HG03378 (cell line): ENCODE results near the gene SLC24A1.

ENCODE experiments used
- ATAC-seq: cut with Tn5 transposase; IDR thresholded peaks from one replicate; pipeline ENCODE4 v1.9.1; 2021; ENCODE audit warnings: mild to moderate bottlenecking, moderate library complexity; ENCODE audit not compliant: unreplicated experiment

The SLC24A1 gene

DNA sequence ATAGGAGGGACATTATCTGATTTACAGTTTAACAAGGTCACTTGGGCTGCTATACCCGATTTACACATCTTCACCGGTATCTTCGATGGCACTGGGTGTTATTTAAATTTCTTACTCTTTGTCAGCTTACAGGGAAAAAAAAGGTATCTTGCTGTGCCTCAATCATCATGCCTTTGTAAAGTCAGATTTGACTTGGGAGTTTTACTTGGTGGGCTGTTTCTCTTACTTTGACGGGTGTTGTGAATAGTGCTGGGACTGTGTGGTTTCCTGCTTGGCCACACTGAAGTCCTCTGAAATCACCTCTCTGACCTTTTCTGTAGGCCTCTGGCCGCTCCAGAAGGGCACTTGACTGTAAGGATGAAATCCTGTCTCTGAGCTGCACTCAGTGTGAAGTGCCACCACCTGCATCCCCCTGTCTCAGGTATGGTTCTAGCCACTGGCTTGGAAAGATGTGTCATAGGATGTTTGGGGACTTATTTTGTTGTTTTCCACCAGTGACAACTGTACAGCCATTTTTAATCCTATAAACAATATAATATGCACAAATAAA, 3.1 kb upstream of the SLC24A1 start:
- no peak for ATAC-seq

DNA sequence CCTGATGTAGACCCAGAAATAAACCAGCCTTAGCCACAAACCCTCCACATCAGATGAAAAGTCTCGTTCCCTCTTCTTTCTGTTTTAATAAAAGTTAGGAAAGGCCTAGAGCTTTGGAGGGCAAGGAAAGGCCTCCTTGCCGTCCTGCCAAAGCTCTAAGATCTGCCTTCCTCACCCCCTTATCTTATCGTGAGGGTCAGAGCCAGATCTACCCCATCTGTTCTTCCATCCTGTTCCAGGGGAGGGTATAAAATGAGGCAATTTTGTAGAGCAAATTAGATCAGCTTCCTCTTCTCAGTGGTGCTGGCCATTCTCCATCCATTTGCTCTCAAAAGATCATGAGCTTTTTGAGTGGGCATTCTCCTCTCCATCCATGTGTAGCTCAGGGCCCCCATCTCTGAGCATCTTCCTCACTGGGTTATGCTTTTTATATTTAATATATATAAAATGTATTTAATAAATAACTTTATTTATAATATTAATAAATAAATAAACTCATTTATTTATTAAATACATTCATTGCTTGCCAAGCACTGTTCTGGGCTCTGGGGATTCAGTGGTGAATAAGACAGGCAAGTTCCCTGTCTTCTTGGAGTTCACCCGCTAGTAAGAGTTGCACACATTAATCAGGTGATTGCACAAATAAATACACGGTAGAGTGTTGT, 2.0 kb upstream of the SLC24A1 start:
- no peak for ATAC-seq

DNA sequence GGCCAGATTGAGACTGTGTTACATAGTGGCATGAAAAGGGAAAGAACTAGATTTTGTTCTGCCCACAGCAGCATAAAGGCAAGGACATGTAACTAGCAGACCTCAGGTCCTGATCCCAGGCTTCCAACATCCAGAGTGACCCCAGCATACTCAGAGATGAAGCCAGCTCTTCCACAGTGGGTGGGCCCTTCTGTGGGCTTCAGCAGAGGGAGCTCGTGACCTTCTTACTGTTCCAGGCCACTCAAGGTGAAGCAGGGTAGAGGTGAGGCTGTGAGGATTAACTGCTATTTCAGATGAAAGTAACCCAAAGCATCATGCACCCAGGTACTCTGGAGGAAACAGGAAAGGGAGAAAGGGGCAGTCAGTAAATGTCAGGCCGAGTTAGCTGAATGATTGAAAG, 905 bp upstream of the SLC24A1 start:
- ATAC-seq = no peak

DNA sequence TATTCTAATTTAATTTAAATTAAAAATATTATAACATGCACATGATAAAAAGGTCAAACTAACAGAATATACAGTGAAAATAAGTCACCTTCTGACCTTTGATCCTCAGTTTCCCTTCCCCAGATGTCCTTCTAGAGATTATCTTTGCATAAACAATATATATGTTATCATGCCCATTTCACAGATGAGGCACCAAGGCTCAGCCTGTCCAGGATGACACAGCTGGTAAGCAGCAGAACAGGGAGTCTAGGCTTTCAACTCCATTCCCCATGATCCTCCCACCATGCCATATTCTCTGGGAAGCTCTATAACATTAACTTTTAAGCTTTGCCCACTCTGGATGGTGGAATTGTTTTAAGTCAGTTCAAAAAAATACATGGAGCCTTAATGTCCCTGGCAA, 1.4 kb downstream of the SLC24A1 start:
- ATAC-seq = no peak

DNA sequence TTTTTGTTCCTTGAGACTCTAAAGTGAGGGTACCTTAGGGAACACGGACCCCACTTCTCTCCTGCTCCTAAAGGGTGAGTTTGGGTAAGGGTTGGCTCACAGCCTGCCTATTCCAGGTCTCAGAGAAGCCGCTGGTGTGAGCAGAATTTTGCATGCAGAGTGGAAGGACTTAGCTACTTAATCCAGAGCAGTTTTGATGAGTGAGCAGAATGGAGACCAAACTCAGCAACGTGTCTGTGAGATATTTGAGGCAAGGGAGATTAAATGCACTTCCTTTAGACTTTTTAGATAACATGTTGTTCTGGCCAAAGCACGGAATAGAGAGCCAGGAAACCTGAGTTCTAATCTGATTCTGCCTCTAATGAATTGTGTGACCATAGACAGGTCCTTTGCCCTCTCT, 5.1 kb downstream of the SLC24A1 start:
- ATAC-seq = no peak

DNA sequence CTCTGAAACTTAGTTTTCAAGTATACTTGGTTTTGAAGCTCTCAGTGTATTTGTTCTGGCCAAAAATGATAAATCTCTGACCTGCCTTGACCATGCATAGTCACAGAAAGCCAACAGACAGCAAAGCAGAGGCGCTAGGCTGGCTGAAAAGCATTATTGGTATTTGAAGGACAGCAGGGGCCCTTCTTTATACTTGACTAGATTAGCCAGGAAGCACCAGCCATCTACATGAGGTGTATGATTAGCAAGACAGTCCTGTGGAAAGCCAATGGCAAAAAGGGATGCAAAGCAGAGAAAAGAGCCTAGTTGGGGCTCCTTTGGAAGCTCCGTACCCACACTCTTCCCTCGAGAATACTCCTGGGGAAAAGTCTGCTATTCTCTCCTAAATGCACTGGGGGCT, 7.8 kb downstream of the SLC24A1 start:
- no peak for ATAC-seq

DNA sequence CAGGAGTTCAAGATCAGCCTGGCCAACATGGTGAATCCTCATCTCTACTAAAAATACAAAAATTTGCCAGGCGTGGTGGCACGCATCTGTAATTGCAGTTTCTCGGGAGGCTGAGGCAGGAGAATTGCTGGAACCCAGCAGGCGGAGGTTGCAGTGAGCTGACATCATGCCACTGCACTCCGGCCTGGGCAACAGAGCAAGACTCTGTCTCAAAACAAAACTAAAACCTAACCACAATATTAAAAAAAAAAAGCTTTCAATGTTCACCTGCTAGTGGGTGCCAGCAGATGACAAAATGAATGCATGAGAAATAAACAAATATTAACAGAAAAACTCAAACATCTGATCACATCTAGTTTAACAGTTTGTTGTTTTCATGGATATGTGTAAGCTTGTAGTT, 9.0 kb downstream of the SLC24A1 start:
- peak; percentile 67 for ATAC-seq

DNA sequence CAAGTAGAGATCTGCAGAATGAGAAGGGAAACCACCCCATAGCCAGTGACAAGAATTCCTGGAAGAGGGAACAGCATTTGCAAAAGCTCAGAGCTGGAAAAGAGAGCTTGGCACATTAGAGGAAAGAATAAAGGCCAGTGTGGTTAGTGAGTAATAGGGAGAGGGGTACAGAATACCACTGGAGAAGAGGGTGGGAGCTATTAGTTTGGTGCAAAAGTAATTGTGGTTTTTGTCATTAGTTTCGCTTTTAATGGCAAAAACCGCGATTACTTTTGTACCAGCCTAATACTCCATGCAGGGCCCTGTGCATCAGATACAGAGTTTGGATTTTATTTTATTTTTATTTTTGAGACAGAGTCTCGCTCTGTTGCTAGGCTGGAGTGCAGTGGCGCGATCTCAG, 9.8 kb downstream of the SLC24A1 start:
- ATAC-seq = no peak

DNA sequence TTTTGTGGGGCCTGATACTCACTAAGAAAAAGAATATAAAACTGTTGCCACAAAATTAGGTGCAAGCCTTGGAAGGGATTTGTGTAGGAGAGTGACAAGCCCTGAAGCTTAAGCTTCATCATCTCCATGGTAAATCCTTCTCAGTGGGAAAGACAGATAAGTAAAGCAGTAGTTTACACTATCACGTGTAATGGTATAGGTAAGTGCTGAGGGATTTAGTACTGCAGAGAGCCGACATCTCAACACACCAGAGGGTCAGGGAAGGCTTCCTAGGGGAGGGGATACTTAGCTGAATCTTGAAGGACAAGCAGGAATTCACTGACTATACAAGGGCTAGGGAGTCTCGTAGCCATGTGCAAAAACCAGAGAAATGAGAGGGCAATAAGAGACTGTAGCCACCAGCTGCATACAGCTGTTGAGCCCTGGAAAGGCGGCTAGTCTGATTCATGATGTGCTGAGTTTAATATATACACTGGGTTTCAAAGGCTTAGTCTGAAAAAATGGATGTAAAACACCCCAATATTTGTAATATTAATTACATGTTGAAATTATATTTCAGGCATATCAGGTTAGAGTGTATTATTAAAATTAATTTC, 11.1 kb downstream of the SLC24A1 start:
- no peak for ATAC-seq

DNA sequence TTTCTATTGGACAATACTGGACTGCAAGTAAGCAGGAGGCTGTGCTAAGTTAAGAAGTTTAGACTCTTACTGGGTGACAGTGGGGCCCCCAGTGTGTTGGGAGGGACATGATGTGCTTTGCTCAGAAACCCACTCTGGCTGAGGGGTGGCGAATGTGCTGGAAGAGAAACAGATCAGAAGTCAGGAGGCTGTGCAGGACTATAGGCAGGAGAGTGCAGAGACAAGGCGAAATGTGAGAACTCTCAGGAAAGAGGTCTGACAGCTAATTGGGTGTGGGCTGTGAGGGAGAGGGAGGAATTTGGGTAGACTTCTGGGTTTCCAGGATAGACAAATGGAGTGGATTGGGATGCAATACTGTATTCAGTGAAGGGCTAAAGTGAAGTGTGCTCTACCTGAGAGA, 12.0 kb downstream of the SLC24A1 start:
- ATAC-seq = no peak

DNA sequence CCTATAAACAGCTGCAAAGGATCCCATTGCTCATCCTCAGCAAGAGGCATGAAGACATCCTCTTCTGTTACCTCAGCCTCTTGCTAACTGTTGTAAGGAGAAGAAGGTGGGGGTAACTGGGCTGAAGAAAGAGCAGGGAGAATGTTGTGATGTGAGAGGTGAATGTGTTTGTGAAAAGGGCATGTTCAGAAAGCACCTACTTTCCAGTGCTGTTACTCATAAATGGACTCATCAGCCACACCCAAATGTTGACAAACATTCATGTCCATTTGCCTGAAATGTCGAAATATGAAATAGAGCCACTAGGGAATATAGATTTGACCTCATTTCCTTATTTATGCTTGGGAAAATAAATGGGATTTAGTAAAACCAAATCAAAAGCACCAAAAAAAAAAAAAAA, 12.6 kb downstream of the SLC24A1 start:
- no peak for ATAC-seq

DNA sequence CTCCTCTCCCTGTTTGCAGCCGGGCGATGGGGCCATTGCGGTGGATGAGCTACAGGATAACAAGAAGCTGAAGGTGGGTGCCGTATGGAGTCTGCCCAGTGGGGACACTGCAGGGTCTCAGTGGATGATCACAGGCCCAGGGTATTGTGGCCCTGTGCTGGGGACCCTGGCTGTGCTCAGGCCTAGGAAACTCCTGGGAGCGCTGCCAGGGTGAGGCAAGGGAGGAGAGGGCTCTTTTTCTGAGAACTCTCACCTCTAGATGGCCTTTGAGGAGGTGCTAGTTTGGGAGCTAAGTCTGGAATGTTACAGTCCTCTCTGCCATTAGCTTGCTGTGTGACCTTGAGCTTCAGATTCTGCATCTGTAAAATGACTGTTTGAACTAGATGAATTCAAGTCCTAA, 16.4 kb downstream of the SLC24A1 start:
- ATAC-seq = no peak

DNA sequence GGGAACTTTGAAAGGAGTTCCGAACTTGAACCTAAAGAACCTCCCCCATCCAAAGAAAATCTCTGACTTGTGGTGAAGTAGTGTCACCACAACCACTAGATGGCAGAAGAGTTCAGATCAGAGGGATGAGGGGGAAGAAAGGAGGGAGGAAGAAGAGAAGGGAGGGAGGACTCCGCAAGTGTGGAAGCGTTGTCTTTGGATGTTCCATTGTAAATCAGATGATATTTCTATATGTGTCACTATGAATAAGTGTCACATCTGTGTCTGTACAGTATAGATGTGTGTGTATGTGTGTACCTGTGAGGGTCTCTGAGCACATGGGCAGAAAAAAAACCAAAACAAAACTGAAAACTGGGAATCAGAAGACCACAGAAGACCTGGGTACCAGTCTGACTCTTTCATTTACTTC, 16.9 kb downstream of the SLC24A1 start:
- no peak for ATAC-seq

DNA sequence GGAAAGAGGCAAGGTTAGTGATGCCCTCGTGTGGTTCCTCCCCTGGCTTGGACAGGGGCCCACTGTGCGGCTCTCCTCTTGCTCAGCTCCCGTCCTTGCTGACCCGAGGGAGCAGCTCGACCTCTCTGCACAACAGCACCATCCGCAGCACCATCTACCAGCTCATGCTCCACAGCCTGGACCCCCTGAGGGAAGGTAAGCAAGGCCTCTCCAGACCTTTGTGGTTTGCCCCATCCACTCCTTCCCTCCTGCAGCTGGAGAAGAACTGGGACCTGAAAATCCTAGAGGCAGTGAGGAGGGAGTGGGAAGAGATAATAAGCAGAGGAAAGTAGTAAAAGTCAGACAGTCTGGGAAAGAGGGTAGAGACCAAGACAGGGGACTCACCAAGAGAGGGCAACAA, 17.8 kb downstream of the SLC24A1 start:
- no peak for ATAC-seq

DNA sequence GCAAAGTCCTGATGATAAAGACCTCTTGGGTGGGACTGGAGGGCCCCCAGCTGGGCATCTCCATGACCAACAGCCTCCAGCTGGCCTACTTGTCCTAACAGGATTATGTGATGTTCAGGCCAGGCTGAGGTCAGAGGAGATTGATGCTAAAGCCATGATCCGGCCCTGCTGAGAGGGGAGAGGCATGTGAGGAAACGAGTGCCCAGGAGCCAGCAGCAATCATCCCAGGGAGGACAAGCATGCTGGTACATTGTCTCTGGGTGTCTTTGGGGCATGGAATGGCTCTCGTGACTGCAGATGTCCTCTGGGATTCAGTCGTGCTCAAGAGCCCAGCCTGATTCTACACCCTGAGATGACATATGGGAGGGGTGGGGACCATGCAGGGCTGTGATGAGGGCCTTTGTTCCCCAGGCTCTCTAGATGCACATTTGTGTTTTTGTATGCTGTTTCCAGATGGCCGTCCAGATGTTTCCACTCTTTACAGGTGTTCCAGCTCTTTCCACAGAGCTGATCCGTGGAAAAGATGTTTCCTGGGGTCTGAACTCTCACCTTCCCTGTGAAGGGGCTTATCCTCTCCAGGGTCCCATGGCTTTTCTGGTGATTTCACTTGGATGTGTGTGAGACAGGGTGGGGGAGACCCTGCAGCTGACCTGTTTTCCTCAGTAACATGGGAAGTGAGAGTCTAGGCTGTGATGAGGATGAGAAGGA, 20.2 kb downstream of the SLC24A1 start:
- ATAC-seq = no peak

DNA sequence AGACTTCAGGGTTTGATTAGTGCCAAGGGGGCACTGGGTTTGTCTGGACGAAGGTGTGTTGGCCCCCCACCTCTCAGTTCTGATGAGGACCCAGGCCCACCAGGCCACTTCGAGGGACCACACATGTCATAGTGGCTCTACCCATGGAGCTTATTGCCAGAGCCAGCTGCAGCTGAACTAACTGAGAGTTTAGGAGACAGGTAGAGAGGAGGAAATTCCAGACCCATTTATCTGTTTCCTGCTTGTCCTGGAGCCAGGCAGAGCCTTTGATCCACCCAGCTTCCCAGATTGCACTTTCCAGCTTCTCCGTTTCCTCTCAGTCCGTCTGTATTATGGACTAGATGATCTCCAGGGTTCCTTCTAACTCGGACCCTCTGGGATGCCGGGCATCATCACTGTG, 20.9 kb downstream of the SLC24A1 start:
- ATAC-seq = no peak

DNA sequence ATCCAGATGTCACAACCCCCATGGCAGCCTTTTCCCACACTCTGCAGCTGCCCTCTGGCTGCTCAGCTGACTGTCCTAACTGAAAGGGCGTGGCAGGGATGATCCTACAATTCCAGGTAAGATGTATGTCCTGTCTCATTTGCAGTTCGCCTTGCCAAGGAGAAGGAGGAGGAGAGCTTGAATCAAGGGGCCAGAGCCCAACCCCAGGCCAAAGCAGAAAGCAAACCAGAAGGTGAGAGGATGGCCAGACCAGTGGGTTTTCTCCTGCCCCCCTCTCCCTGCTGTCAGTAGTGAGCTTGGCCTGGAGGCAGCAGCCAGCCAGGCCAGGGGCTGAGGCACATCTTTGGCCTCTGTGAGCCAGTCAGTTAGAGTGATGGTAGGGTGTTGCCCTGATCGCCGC, 22.5 kb downstream of the SLC24A1 start:
- ATAC-seq = no peak

DNA sequence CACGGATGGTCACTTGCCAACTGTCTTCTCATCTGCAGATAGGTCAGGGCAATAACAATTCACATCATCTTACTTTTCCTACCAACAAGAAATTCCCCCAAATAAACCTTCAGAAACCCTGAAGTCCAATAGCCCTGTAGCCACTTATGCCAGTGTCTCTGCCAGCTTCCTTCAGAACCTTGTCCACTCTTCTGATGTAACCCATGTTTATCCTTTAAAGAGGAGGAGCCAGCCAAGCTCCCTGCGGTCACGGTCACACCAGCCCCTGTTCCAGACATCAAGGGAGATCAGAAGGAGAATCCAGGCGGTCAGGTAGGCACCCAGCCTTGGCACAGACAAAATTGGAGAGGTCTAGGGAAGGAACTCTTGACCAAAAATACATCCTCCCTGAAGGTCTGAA, 23.7 kb downstream of the SLC24A1 start:
- no peak for ATAC-seq

DNA sequence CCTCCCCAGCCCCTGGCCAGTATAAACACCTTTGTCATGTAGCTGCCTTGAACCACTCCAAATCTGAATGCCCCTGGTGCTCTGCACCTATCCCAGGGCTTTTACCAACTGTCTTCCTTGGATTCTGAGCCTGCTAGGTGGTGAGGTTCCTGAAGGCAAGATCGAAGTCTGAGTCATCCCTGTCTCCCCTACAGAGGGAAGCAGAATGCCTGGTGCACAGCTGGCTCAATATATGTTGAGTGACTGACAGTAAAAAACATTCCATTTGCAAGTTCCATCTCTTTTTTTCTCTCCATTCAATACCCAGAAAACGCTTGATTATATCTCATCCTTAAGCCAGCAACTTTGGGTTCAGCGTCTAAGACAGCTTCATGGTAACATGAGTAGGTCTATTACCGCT, 24.7 kb downstream of the SLC24A1 start:
- ATAC-seq = no peak

DNA sequence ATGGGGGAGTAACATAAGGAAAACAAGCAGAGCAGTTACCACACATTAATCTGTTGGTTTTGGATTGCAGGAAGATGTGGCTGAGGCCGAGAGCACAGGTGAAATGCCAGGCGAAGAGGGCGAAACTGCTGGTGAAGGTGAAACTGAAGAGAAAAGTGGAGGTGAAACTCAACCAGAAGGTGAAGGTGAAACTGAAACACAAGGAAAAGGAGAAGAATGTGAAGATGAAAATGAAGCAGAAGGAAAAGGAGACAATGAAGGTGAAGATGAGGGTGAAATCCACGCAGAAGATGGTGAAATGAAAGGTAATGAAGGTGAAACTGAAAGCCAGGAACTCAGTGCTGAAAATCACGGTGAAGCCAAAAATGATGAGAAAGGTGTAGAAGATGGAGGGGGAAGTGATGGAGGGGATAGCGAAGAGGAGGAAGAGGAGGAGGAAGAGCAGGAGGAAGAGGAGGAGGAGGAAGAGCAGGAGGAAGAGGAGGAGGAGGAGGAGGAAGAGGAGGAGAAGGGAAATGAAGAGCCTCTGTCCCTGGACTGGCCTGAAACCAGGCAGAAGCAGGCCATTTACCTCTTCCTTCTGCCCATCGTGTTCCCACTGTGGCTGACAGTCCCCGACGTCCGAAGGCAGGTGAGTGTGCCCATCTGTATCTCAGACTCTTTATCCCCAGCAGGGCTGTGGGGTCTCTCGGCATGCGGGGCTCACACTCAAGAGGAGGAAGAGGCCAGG, 28.7 kb downstream of the SLC24A1 start:
- ATAC-seq = no peak

DNA sequence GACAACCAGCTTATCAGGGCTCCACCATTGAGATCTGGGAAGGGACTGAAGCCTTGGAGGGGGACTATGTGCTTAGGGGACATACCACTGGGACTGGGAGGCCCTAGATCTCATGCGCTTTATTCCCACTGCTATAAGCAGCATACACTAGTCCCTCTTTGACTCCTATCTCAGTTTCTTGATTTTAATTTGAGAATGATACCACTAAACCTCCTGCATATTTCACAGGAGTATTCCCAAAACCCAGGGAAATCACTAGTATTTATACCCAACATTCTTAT, 29.2 kb downstream of the SLC24A1 start:
- ATAC-seq = no peak
